ENCODE measurements around the gene ANOS1. TPM values are rescaled to one million over a fixed set of nuclear protein-coding genes. Genes with fewer than 3 reads are reported as not detected.

ANOS1 gene
- total and polyA plus RNA-seq, 2 of the 13 experiments (the other 11 are each of a cell fraction or from before 2014, with no cell fraction given), result not detected

DNA sequence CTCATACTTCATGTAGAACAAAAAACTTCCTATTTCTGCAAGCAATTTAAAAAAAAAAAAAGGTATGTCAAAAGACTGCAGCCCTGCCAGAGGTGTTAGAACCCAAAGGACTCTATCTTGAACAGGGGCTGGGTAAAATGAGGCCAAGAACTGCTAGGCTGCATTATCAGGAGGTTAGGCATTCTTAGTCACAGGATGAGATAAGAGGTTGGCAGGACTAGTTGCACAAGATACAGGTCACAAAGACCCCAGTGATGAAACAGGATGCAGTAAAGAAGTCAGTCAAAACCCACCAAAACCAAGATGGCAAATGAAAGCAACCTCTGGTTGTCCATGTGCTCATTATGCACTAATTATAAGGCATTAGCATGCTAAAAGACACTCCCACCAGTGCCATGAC lies 104.1 kb downstream of the ANOS1 start:
- TF ChIP-seq AGO1 (IDR thresholded peaks at IDR 0.05; ENCODE audit: low read depth, low read length, poor library complexity, severe bottlenecking) (no peak), STAT5B (CRISPR knock-in tag; IDR thresholded peaks at IDR 0.05) (no peak), RXRA (CRISPR knock-in tag; IDR thresholded peaks at IDR 0.05) (no peak), MTA3 (CRISPR knock-in tag; IDR thresholded peaks at IDR 0.05) (no peak), BRCA1 (CRISPR knock-in tag; IDR thresholded peaks at IDR 0.05) (no peak), HOXA9 (CRISPR knock-in tag; IDR thresholded peaks at IDR 0.05; ENCODE audit: borderline replicate concordance) (no peak), KLF6 (CRISPR knock-in tag; IDR thresholded peaks at IDR 0.05) (no peak)
- TF ChIP-seq, protein P1, sequence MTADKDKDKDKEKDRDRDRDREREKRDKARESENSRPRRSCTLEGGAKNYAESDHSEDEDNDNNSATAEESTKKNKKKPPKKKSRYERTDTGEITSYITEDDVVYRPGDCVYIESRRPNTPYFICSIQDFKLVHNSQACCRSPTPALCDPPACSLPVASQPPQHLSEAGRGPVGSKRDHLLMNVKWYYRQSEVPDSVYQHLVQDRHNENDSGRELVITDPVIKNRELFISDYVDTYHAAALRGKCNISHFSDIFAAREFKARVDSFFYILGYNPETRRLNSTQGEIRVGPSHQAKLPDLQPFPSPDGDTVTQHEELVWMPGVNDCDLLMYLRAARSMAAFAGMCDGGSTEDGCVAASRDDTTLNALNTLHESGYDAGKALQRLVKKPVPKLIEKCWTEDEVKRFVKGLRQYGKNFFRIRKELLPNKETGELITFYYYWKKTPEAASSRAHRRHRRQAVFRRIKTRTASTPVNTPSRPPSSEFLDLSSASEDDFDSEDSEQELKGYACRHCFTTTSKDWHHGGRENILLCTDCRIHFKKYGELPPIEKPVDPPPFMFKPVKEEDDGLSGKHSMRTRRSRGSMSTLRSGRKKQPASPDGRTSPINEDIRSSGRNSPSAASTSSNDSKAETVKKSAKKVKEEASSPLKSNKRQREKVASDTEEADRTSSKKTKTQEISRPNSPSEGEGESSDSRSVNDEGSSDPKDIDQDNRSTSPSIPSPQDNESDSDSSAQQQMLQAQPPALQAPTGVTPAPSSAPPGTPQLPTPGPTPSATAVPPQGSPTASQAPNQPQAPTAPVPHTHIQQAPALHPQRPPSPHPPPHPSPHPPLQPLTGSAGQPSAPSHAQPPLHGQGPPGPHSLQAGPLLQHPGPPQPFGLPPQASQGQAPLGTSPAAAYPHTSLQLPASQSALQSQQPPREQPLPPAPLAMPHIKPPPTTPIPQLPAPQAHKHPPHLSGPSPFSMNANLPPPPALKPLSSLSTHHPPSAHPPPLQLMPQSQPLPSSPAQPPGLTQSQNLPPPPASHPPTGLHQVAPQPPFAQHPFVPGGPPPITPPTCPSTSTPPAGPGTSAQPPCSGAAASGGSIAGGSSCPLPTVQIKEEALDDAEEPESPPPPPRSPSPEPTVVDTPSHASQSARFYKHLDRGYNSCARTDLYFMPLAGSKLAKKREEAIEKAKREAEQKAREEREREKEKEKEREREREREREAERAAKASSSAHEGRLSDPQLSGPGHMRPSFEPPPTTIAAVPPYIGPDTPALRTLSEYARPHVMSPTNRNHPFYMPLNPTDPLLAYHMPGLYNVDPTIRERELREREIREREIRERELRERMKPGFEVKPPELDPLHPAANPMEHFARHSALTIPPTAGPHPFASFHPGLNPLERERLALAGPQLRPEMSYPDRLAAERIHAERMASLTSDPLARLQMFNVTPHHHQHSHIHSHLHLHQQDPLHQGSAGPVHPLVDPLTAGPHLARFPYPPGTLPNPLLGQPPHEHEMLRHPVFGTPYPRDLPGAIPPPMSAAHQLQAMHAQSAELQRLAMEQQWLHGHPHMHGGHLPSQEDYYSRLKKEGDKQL (CRISPR knock-in tag; IDR thresholded peaks at IDR 0.05; ENCODE audit: low read depth), result no peak
- H3K4me2 ChIP-seq (ENCODE audit: low read depth, low read length), result no peak overlapping the region
- H3K9me3 ChIP-seq (ENCODE audit: low read length), result no peaks in the 10 kb centered on the region
- no peak overlapping the region for H3K9ac ChIP-seq (ENCODE audit: insufficient read depth, low read depth, low read length)
- no peak for ATAC-seq
- H3K27me3 ChIP-seq (ENCODE audit: control insufficient read depth in 1 of 2, insufficient read depth in 2 of 2, low read length in 2 of 2), result no peaks in the 10 kb centered on the region
- DNase-seq (ENCODE audit: low spot score), result no peak
- FAIRE-seq, result no peak
- ChIA-PET POLR2A (no interaction called here), CTCF (ENCODE audit: low intra/inter-chr PET ratio, low total read pairs) (no interaction called here)
- H3K27ac ChIP-seq (ENCODE audit: extremely low read length, insufficient read depth, low read length), result no peak overlapping the region
- no peaks in the 10 kb centered on the region for H3K79me2 ChIP-seq (ENCODE audit: insufficient read depth, low read length)
- in situ Hi-C loops (cut with HindIII; ENCODE audit: extremely low pct_ligation_motif_present, low pct_unique_long_range_greater_than_20kb) (no loop called here), intact Hi-C loops (cut with micrococcal nuclease; ENCODE audit: unreplicated experiment) (no loop called here)
- no TSS peak for BruUV-seq (replicated peaks)
- no peaks in the 10 kb centered on the region for H3K4me1 ChIP-seq (ENCODE audit: insufficient read depth, low read length)
- no peaks in the 10 kb centered on the region for H4K20me1 ChIP-seq (ENCODE audit: insufficient read depth, low read length)
- no peak overlapping the region for H3K4me3 ChIP-seq (replicated peaks in 1 of 3; ENCODE audit: insufficient read depth in 1 of 3, low read depth in 2 of 3, low read length in 3 of 3)
- H3K36me3 ChIP-seq (replicated peaks in 1 of 2; ENCODE audit: control insufficient read depth in 1 of 2, insufficient read depth in 2 of 2, low read length in 2 of 2), result no peaks in the 10 kb centered on the region
- H2AFZ ChIP-seq (ENCODE audit: low read length), result no peak overlapping the region

Data from HepG2 (cell line).